GM19438 (cell line): ENCODE data around the gene REG1A.

ENCODE experiments used
- ATAC-seq: cut with Tn5 transposase; IDR thresholded peaks from one replicate; pipeline ENCODE4 v1.9.1; 2021; ENCODE audit warnings: low read depth; ENCODE audit not compliant: unreplicated experiment

Gene REG1A

GRCh38 chr2:79124907-79125720 is 4.8 kb downstream of the REG1A start:
- ATAC-seq = no peak

- no peak for ATAC-seq
These were observed 5.4 kb downstream of the REG1A start for GRCh38 chr2:79125721-79125985.

GRCh38 chr2:79128406-79128805 is 8.1 kb downstream of the REG1A start:
- no peak for ATAC-seq

- no peak for ATAC-seq
These were observed 9.0 kb downstream of the REG1A start for GRCh38 chr2:79129260-79129659.

GRCh38 chr2:79129804-79130203 is 9.5 kb downstream of the REG1A start:
- ATAC-seq = no peak

- ATAC-seq = no peak
These were observed 11.4 kb downstream of the REG1A start for GRCh38 chr2:79131687-79132086.

- no peak for ATAC-seq
These were observed 18.1 kb downstream of the REG1A start for GRCh38 chr2:79138385-79138784.

GRCh38 chr2:79139423-79139822 is 19.1 kb downstream of the REG1A start:
- ATAC-seq = no peak

- no peak for ATAC-seq
These were observed 35.7 kb downstream of the REG1A start for GRCh38 chr2:79155826-79156476.

GRCh38 chr2:79159030-79159429 is 38.7 kb downstream of the REG1A start:
- no peak for ATAC-seq

- ATAC-seq = no peak
These were observed 39.4 kb downstream of the REG1A start, which contains the start of gene REG3A for GRCh38 chr2:79159653-79160052. REG3A (minus strand) TSS chr2:79159753; CDS start chr2:79159405, 348 bp downstream.

GRCh38 chr2:79162132-79162531 is 41.8 kb downstream of the REG1A start:
- no peak for ATAC-seq

GRCh38 chr2:79162801-79163200 is 42.5 kb downstream of the REG1A start:
- no peak for ATAC-seq

- ATAC-seq = no peak
These were observed 51.2 kb downstream of the REG1A start for GRCh38 chr2:79171348-79171958.
